ENCODE data around the gene TTC7B.

TTC7B gene

GRCh38 chr14:90795744-90796143 lies 20.5 kb downstream of the TTC7B start:
- peak; percentile 87 for DNase-seq (ENCODE audit: low read depth)
- no peak for TF ChIP-seq CTCF (conservative IDR thresholded peaks at IDR 0.05; ENCODE audit: control insufficient read depth, insufficient read depth, low read depth, low read length)
- H3K4me3 ChIP-seq (ENCODE audit: control insufficient read depth, low read depth, low read length), result no peak overlapping the region

- TF ChIP-seq CTCF (conservative IDR thresholded peaks at IDR 0.05; ENCODE audit: control insufficient read depth, insufficient read depth, low read depth, low read length), result no peak
- no peak for DNase-seq (ENCODE audit: low read depth)
- H3K4me3 ChIP-seq (ENCODE audit: control insufficient read depth, low read depth, low read length), result no peak overlapping the region
These were observed 24.7 kb downstream of the TTC7B start for GRCh38 chr14:90791486-90791885.

- H3K4me3 ChIP-seq (ENCODE audit: control insufficient read depth, low read depth, low read length), result no peak overlapping the region
- TF ChIP-seq CTCF (conservative IDR thresholded peaks at IDR 0.05; ENCODE audit: control insufficient read depth, insufficient read depth, low read depth, low read length), result no peak
- no peak for DNase-seq (ENCODE audit: low read depth)
These were observed 28.2 kb downstream of the TTC7B start for GRCh38 chr14:90788031-90788430.

DNA sequence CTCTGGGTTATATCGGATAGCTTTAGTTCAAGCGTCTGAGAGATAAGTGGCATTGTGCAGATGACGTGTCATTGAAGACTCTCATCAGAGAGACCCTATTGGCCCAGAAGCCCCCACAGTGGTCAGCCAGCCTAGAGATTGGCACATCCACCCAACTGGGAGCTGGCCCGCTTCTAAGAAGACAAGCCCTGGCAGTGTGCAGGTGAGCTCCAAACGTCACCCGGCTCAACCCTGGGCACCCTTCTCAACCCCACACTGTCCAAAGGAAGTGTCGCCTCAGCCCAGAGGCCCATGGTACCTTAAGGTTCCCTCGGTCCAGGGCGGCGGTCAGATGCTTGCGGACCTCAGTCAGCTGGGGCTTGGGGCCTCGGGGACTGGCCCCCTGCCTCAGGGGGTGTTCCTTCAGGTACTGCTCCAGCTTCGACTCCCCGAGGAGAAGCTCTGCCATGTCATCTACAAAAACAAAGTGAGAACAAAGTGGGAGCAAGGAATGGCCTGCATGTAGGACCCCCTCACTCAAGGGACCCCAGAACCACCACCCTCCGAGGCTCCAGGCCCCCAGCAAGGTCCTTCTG lies 30.3 kb downstream of the TTC7B start:
- no peak for TF ChIP-seq CTCF (conservative IDR thresholded peaks at IDR 0.05; ENCODE audit: control insufficient read depth, insufficient read depth, low read depth, low read length)
- H3K4me3 ChIP-seq (ENCODE audit: control insufficient read depth, low read depth, low read length), result no peak overlapping the region
- no peak for DNase-seq (ENCODE audit: low read depth)

- H3K4me3 ChIP-seq (ENCODE audit: control insufficient read depth, low read depth, low read length), result no peak overlapping the region
- no peak for TF ChIP-seq CTCF (conservative IDR thresholded peaks at IDR 0.05; ENCODE audit: control insufficient read depth, insufficient read depth, low read depth, low read length)
- DNase-seq (ENCODE audit: low read depth), result no peak
These were observed 30.8 kb downstream of the TTC7B start for GRCh38 chr14:90785471-90785870.

DNA sequence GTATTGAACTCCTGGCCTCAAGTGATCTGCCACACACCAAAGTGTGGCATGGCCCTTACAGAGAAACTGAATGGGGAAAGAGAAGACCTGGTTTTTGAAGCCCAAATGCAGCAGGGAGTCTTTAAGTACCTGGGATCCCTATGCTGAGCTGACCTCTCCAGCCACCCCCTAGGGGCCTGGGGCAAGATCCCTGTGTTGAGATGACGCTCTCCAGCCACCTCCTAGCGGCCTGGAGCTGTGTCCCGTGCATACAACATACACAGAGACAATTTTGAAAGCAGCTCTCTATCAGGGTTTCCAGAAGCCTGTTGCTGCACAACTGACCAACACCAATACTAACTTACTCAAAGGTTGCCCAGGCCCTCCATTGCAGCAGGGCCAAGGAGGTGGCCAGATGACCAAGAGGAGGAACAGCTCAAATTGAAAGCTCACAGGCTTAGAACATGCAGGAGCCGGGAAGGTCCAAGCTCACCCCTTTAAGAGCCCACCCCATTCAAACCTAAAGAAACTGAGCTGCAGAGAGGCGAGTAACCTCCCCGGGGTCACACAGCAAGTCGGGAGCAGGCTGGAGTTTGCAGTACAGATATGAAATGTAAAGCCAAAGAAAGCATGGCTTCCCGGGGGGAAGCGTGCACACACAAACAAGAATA lies 31.5 kb downstream of the TTC7B start:
- DNase-seq (ENCODE audit: low read depth), result no peak
- no peak overlapping the region for H3K4me3 ChIP-seq (ENCODE audit: control insufficient read depth, low read depth, low read length)
- no peak for TF ChIP-seq CTCF (conservative IDR thresholded peaks at IDR 0.05; ENCODE audit: control insufficient read depth, insufficient read depth, low read depth, low read length)
